Measurements from ENCODE around the gene FHL2. TPM values are rescaled to one million over a fixed set of nuclear protein-coding genes. Genes with fewer than 3 reads are reported as not detected.

FHL2 gene
- total and polyA plus RNA-seq, 2 donors (not counting 1 experiment from before 2014, with no cell fraction given) = not detected

DNA sequence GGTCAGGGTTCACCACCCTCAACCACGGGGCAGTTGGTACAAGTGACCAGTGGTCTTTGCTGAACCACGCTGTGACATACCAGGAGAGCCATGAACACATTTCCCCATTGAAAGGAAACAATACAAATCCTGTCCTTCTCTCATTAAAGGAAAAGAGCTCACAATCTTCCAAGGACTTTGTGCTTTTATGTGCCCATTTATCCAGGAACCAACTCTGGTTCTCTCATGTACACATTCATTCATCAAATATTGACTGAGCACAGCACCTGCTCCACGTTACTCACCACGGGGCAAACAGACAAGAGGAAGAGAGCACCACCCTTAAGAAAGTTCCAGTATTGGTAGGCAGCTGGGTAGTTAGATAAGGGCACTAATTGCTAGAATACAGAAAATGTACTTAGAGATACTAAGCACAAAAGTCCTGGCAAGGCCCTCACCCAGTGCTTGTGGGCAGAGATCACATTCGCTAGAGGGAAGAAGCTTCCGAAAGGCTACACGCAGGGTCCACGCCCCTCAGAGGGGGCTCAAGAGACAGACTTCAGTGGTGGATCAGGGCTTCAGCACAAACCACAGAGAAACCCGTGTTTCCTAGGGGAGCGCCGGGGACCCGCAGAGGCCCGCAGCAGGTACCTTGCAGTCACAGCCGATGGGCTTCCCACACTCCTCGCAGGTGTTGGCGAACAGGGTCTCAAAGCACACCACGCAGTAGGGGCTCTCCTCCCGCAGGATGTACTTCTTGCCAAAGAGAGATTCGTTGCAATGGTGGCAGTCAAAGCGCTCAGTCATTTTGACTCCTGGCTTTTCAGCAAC lies 12.9 kb downstream of the FHL2 start:
- H3K4me3 ChIP-seq (ENCODE audit: control extremely low read depth in 1 of 5, extremely low read depth in 1 of 5, insufficient read depth in 1 of 5, low read depth in 2 of 5, low read length in 4 of 5) = no peak overlapping the region
- Mint-ChIP-seq H3K27ac (no peak overlapping the region), H3K4me1 (no peaks in the 10 kb centered on the region), H3K4me3 (no peak overlapping the region), H3K27me3 (no peaks in the 10 kb centered on the region), H3K9me3 (ENCODE audit: insufficient read depth) (peaks cover 4% of the 10 kb centered on the region)
- intact Hi-C loops (cut with micrococcal nuclease) = no loop called here
- ATAC-seq (ENCODE audit: low read depth) (no peak), DNase-seq (no peak)
- H3K27me3 ChIP-seq (replicated peaks in 1 of 4; ENCODE audit: control extremely low read depth in 1 of 4, control insufficient read depth in 3 of 4, insufficient read depth in 4 of 4, low read length in 3 of 4) = no peaks in the 10 kb centered on the region
- H3K9ac ChIP-seq (ENCODE audit: low read length) = no peak overlapping the region
- no peaks in the 10 kb centered on the region for H3K36me3 ChIP-seq (replicated peaks in 1 of 2; ENCODE audit: control extremely low read depth in 1 of 2, control insufficient read depth in 1 of 2, extremely low read depth in 1 of 2, insufficient read depth in 2 of 2, low read length in 1 of 2)
- H2AFZ ChIP-seq (ENCODE audit: insufficient read depth, low read depth, low read length, poor library complexity, severe bottlenecking) = no peak overlapping the region
- H4K20me1 ChIP-seq (ENCODE audit: control insufficient read depth, insufficient read depth, low read length, poor library complexity, severe bottlenecking) = no peaks in the 10 kb centered on the region
- H3K79me2 ChIP-seq (ENCODE audit: control insufficient read depth, insufficient read depth, low read length) = no peaks in the 10 kb centered on the region
- no peak for TF ChIP-seq EZH2 (IDR thresholded peaks at IDR 0.05; ENCODE audit: borderline replicate concordance, insufficient read depth, low read depth, low read length, poor library complexity, severe bottlenecking)
- TF ChIP-seq, protein P1, sequence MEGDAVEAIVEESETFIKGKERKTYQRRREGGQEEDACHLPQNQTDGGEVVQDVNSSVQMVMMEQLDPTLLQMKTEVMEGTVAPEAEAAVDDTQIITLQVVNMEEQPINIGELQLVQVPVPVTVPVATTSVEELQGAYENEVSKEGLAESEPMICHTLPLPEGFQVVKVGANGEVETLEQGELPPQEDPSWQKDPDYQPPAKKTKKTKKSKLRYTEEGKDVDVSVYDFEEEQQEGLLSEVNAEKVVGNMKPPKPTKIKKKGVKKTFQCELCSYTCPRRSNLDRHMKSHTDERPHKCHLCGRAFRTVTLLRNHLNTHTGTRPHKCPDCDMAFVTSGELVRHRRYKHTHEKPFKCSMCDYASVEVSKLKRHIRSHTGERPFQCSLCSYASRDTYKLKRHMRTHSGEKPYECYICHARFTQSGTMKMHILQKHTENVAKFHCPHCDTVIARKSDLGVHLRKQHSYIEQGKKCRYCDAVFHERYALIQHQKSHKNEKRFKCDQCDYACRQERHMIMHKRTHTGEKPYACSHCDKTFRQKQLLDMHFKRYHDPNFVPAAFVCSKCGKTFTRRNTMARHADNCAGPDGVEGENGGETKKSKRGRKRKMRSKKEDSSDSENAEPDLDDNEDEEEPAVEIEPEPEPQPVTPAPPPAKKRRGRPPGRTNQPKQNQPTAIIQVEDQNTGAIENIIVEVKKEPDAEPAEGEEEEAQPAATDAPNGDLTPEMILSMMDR (IDR thresholded peaks at IDR 0.05) = no peak
- 86% methylated on average over 20 of the region's 20 CpGs for WGBS (ENCODE audit: insufficient coverage)
- CTCF ChIA-PET = interaction anchor here (0.6 kb wide), 1 partner anchor 293 kb away, joined by 4 read pairs; no protein-coding TSS in a partner anchor
- POLR2A ChIA-PET = no interaction called here
- no peaks in the 10 kb centered on the region for H3K9me3 ChIP-seq (ENCODE audit: control extremely low read depth in 1 of 3, control insufficient read depth in 2 of 3, insufficient read depth in 1 of 3, low read length in 2 of 3)
- H3K4me1 ChIP-seq (ENCODE audit: control insufficient read depth in 2 of 2, insufficient read depth in 2 of 2, low read length in 2 of 2) = no peaks in the 10 kb centered on the region
- H3K27ac ChIP-seq (ENCODE audit: low read length in 2 of 2) = no peak overlapping the region
- H3K4me2 ChIP-seq (replicated peaks; ENCODE audit: low read depth, low read length, poor library complexity, severe bottlenecking) = no peak overlapping the region

DNA sequence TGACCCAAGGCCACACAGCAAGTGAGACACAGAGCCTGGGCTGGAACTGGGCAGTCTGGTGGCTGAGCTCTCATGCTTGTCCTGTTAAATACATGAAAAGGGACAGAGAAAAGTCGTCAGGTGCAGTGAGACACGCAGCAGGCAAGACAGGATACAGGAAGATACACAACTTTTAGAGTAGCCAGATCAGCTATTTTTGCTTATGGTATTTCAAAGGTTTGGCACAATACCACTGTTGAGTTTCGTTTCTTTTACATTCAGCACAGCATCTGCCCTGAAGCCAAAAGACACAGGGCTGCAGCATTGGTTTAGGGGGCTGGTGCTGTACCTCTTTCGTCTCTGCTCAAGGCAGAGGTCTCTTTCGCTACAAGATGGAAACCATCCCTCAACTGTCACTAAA lies 14.0 kb downstream of the FHL2 start:
- ATAC-seq (ENCODE audit: low read depth) (no peak), DNase-seq (no peak)
- Mint-ChIP-seq H3K4me1 (no peaks in the 10 kb centered on the region), H3K27ac (no peak overlapping the region), H3K4me3 (no peak overlapping the region), H3K27me3 (no peaks in the 10 kb centered on the region), H3K9me3 (ENCODE audit: insufficient read depth) (peaks cover 4% of the 10 kb centered on the region)
- no peak overlapping the region for H3K4me2 ChIP-seq (replicated peaks; ENCODE audit: low read depth, low read length, poor library complexity, severe bottlenecking)
- ChIA-PET CTCF (no interaction called here), POLR2A (no interaction called here)
- no peaks in the 10 kb centered on the region for H3K9me3 ChIP-seq (ENCODE audit: control extremely low read depth in 1 of 3, control insufficient read depth in 2 of 3, insufficient read depth in 1 of 3, low read length in 2 of 3)
- H3K4me1 ChIP-seq (ENCODE audit: control insufficient read depth in 2 of 2, insufficient read depth in 2 of 2, low read length in 2 of 2) = no peaks in the 10 kb centered on the region
- intact Hi-C loops (cut with micrococcal nuclease) = no loop called here
- H3K4me3 ChIP-seq (ENCODE audit: control extremely low read depth in 1 of 5, extremely low read depth in 1 of 5, insufficient read depth in 1 of 5, low read depth in 2 of 5, low read length in 4 of 5) = no peak overlapping the region
- H3K9ac ChIP-seq (ENCODE audit: low read length) = no peak overlapping the region
- H3K27ac ChIP-seq (ENCODE audit: low read length in 2 of 2) = no peak overlapping the region
- WGBS (ENCODE audit: insufficient coverage) = 100% methylated on average over 3 of the region's 5 CpGs
- H3K36me3 ChIP-seq (replicated peaks in 1 of 2; ENCODE audit: control extremely low read depth in 1 of 2, control insufficient read depth in 1 of 2, extremely low read depth in 1 of 2, insufficient read depth in 2 of 2, low read length in 1 of 2) = no peaks in the 10 kb centered on the region
- no peak overlapping the region for H2AFZ ChIP-seq (ENCODE audit: insufficient read depth, low read depth, low read length, poor library complexity, severe bottlenecking)
- H3K27me3 ChIP-seq (replicated peaks in 1 of 4; ENCODE audit: control extremely low read depth in 1 of 4, control insufficient read depth in 3 of 4, insufficient read depth in 4 of 4, low read length in 3 of 4) = no peaks in the 10 kb centered on the region
- no peaks in the 10 kb centered on the region for H4K20me1 ChIP-seq (ENCODE audit: control insufficient read depth, insufficient read depth, low read length, poor library complexity, severe bottlenecking)
- TF ChIP-seq, protein P1 (IDR thresholded peaks at IDR 0.05) = no peak
- no peak for TF ChIP-seq EZH2 (IDR thresholded peaks at IDR 0.05; ENCODE audit: borderline replicate concordance, insufficient read depth, low read depth, low read length, poor library complexity, severe bottlenecking)
- H3K79me2 ChIP-seq (ENCODE audit: control insufficient read depth, insufficient read depth, low read length) = no peaks in the 10 kb centered on the region

Data from B cell (primary cell).